Neural crest cell (in vitro differentiated cells): Measurements from ENCODE around the gene MARVELD2. TPM values are rescaled to one million over a fixed set of nuclear protein-coding genes. Genes with fewer than 3 reads are reported as not detected.
"Not testable (repeated sequence)": the region's sequence is repeated elsewhere in the genome, so short reads cannot be mapped to it uniquely, and the experiment has no call there.

Source experiments
- DNase-seq: peaks from one replicate; pipeline ENCODE4 v3.0.0; 2021; ENCODE audit warnings: low read depth, mixed read lengths, low spot score
- H3K27ac Mint-ChIP-seq: one replicate; pipeline ENCODE4 v1.8.0; 2021; ENCODE audit warnings: mild to moderate bottlenecking, mixed read lengths; ENCODE audit not compliant: unreplicated experiment
- H3K27me3 Mint-ChIP-seq: 2 replicates; pipeline ENCODE4 v1.8.0; 2021; ENCODE audit warnings: low read depth, mild to moderate bottlenecking, mixed read lengths
- H3K36me3 Mint-ChIP-seq: 2 replicates; pipeline ENCODE4 v1.8.0; 2021; ENCODE audit warnings: low read depth, mild to moderate bottlenecking, mixed read lengths
- H3K4me1 Mint-ChIP-seq: 2 replicates; pipeline ENCODE4 v1.8.0; 2021; ENCODE audit warnings: mixed read lengths
- H3K4me3 Mint-ChIP-seq: one replicate; pipeline ENCODE4 v1.8.0; 2021; ENCODE audit warnings: mild to moderate bottlenecking, mixed read lengths
- H3K9me3 Mint-ChIP-seq: 2 replicates; pipeline ENCODE4 v1.8.0; 2021; ENCODE audit warnings: mixed read lengths
- total RNA-seq: library from RNA; stranded (reverse); gene quantifications from 2 replicates; pipeline ENCODE4 v1.2.1, GENCODE V29; 2021
- TF ChIP-seq, protein P1 (sequence below): fragments of 200-600 bp; sonication (generic); conservative IDR thresholded peaks from 2 replicates; pipeline ENCODE4 v1.5.0; 2021; ENCODE audit warnings: antibody characterized with exemption, mild to moderate bottlenecking

Gene MARVELD2
- total RNA-seq, 1 donor from 2014 or later: 0.68 TPM

DNA sequence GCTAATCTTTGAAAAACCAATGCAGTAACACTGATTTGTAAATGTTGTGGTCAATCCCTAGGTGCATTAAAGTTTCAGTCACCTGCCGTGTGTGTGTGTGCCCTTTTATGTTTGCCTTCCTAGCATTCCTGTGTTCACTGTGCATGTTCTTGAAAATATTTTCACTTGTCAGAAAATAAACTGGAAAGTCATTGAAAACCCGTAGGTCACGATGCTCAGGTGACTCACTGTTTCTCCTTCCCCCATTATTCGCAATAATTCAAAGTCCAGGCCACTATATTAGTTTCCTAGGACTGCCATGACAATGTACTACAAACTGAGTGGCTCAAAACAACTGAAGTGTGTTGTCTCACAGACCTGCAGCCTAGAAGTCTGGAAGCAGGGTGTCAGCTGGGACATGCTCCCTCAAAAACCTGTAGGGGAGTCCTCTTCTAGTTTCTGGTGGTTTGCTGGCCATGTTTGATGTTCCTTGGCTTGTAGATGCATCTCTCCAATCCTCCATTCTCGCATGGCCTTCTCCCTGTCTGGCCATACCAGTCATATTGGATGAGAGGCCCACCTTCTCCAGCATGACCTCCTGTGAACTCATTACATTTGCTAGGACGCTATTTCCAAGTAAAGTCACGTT lies 29.3 kb downstream of the MARVELD2 start:
- H3K4me3 Mint-ChIP-seq: no peak overlapping the region
- peaks cover 2% of the 10 kb centered on the region for H3K9me3 Mint-ChIP-seq
- no peak overlapping the region for H3K27ac Mint-ChIP-seq
- no peaks in the 10 kb centered on the region for H3K27me3 Mint-ChIP-seq
- no peaks in the 10 kb centered on the region for H3K4me1 Mint-ChIP-seq
- DNase-seq: no peak
- TF ChIP-seq, protein P1, sequence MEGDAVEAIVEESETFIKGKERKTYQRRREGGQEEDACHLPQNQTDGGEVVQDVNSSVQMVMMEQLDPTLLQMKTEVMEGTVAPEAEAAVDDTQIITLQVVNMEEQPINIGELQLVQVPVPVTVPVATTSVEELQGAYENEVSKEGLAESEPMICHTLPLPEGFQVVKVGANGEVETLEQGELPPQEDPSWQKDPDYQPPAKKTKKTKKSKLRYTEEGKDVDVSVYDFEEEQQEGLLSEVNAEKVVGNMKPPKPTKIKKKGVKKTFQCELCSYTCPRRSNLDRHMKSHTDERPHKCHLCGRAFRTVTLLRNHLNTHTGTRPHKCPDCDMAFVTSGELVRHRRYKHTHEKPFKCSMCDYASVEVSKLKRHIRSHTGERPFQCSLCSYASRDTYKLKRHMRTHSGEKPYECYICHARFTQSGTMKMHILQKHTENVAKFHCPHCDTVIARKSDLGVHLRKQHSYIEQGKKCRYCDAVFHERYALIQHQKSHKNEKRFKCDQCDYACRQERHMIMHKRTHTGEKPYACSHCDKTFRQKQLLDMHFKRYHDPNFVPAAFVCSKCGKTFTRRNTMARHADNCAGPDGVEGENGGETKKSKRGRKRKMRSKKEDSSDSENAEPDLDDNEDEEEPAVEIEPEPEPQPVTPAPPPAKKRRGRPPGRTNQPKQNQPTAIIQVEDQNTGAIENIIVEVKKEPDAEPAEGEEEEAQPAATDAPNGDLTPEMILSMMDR: no peak
- no peaks in the 10 kb centered on the region for H3K36me3 Mint-ChIP-seq

DNA sequence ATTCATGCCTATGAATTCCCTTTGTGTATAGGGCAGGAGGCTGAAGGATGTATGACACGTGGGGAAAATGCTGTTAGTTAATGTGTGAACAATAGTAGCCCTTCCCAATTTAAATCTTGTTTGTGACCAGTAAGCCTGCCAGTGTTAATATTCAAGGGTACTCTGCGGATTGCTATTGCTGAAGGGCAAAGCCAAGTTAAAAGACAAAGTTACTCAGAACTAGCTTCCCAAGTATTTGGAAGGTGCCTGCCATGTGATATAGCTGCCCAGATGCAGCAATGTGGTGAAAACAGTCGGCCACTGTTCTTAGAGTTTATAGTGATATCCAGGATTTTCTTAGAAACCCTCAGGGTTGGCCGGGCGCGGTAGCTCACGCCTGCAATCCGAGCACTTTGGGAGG lies 34.6 kb downstream of the MARVELD2 start:
- no peak for DNase-seq
- H3K27me3 Mint-ChIP-seq: no peaks in the 10 kb centered on the region
- H3K4me1 Mint-ChIP-seq: peaks cover 5% of the 10 kb centered on the region
- H3K27ac Mint-ChIP-seq: no peak overlapping the region
- peaks cover 2% of the 10 kb centered on the region for H3K9me3 Mint-ChIP-seq
- H3K4me3 Mint-ChIP-seq: no peak overlapping the region
- no peaks in the 10 kb centered on the region for H3K36me3 Mint-ChIP-seq
- TF ChIP-seq, protein P1: no peak

DNA sequence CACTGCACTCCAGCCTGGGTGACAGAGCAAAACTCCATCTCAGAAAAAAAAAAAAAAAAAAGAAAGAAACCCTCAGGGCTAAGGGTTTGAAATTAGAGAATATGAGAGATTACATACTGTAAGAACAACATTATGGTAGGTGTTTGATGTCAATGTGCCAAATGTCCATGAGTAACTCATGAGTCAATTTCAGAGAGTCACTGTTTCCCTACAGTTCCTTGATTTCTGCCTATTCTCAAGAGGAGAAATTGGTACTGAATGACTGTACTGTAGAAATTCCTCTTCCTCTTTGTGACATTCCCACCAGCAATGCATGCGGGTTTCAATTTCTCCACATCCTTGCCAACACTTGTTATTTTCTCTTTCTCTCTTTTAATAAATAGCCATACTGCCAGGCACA lies 35.2 kb downstream of the MARVELD2 start:
- Mint-ChIP-seq H3K4me3 (no peak overlapping the region), H3K4me1 (peaks cover 9% of the 10 kb centered on the region), H3K36me3 (no peaks in the 10 kb centered on the region), H3K27ac (no peak overlapping the region), H3K27me3 (no peaks in the 10 kb centered on the region), H3K9me3 (peaks cover 2% of the 10 kb centered on the region)
- TF ChIP-seq, protein P1: no peak
- DNase-seq: no peak

DNA sequence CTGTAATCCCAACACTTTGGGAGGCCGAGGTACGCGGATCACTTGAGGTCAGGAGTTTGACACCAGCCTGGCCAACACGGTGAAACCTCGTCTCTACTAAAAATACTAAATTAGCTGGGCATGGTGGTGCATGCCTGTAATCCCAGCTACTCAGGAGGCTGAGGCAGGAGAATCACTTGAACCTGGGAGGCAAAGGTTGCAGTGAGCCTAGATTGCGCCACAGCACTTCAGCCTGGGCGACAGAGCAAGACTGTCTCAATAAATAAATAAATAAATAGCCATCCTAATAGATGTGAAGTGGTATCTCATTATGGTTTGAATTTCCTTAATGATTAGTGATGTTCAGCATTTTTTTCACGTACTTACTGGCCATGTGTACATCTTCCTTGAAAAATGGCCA lies 35.6 kb downstream of the MARVELD2 start:
- H3K4me3 Mint-ChIP-seq, H3K27ac Mint-ChIP-seq, H3K27me3 Mint-ChIP-seq, H3K4me1 Mint-ChIP-seq, DNase-seq, H3K9me3 Mint-ChIP-seq, H3K36me3 Mint-ChIP-seq: not testable (repeated sequence)

DNA sequence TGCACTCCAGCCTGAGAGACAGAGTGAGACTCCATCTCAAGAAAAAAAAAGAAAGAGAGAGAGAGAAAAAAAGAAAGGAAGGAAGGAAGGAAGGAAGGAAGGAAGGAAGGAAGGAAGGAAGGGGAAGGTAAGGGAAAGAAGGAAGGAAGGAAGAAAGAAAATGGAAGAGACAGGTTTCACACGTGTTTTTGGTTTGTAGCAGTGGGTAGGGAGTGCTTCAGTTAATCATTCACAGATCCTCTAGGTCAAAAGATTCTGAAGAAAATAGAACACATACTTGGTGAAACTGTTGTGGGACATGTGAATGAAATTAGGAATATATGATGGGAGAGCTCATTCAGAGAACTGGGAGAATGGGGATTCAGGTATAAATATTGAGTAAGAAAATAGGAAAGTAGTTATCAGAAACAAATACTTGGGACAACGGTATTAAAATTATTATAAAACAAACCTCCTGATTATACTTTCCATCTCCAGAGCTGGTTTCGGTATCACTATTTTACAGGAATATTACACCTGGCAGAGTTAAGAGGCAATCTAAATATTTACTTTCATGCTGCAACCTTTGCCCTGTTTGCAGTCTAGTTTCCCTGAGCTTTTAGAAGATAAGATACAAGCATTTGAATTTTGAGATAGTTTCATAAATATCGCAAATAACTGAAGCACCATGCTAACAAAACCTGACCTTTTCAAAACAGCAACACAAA lies 37.2 kb downstream of the MARVELD2 start:
- Mint-ChIP-seq H3K9me3 (no peaks in the 10 kb centered on the region), H3K36me3 (no peaks in the 10 kb centered on the region), H3K27me3 (no peaks in the 10 kb centered on the region), H3K4me1 (peaks cover 9% of the 10 kb centered on the region), H3K27ac (no peak overlapping the region), H3K4me3 (no peak overlapping the region)
- no peak for DNase-seq
- TF ChIP-seq, protein P1: no peak

DNA sequence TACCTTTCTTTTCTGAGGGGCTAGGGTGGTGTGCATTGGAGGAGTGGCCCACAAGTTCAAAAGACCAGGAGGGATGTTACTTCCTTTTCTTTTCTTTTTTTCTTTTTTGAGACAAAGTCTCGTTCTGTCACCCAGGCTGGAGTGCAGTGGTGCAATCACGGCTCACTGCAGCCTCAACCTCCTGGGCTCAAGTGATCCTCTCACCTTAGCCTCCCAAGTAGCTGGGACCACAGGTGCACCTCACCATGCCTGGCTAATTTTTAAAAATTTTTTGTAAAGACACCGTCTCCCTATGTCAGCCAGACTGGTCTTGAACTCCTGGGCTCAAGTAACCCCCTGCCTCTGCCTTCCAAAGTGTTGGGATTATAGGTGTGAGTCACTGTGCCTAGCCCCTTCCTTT lies 38.6 kb downstream of the MARVELD2 start:
- not testable (repeated sequence) for H3K27me3 Mint-ChIP-seq

More for the DNA sequence above, 38.6 kb downstream of the MARVELD2 start:
- not testable (repeated sequence) for H3K9me3 Mint-ChIP-seq, H3K36me3 Mint-ChIP-seq, H3K27ac Mint-ChIP-seq, H3K4me1 Mint-ChIP-seq, H3K4me3 Mint-ChIP-seq, DNase-seq
